HEK293 (cell line): ENCODE measurements around the gene SPTBN1.

Experiments used
- CTCF ChIA-PET: fragments of 350-600 bp; formaldehyde crosslinking; extraction: SDS; loops from one replicate; lab custom pipeline; 2021; ENCODE audit warnings: antibody characterized with exemption; lab: Yijun Ruan, JAX
- POLR2A ChIA-PET: fragments of 300-600 bp; formaldehyde crosslinking; extraction: SDS; loops from one replicate; lab custom pipeline; 2020; ENCODE audit warnings: antibody characterized with exemption, inconsistent platforms; lab: Yijun Ruan, JAX
- H3K27ac ChIP-seq: fragments of 200-500 bp; sonication (Bioruptor generic); 2 replicates; pipeline ENCODE4 v1.5.1; 2014; ENCODE audit warnings: low read depth, low read length, control low read depth, inconsistent platforms; ENCODE audit errors: extremely low read depth
- H3K36me3 ChIP-seq, 2 experiments: fragments of 200-500 bp in 1 of 2; sonication (Bioruptor generic) in 1 of 2; 1 replicate in 1 of 2; 2 replicates in 1 of 2; pipeline ENCODE4 v1.5.1; 2014 to 2017; ENCODE audit warnings: inconsistent platforms in 2 of 2, low read length in 2 of 2; ENCODE audit not compliant: control insufficient read depth in 2 of 2, insufficient read depth in 1 of 2
- H3K4me1 ChIP-seq: fragments of 200-500 bp; sonication (Bioruptor generic); 2 replicates; pipeline ENCODE4 v1.5.1; 2014; ENCODE audit warnings: mild to moderate bottlenecking, low read length, inconsistent platforms; ENCODE audit not compliant: control insufficient read depth, insufficient read depth
- H3K4me3 ChIP-seq: 2 replicates; pipeline ENCODE4 v1.5.1; 2011; ENCODE audit warnings: low read depth, mild to moderate bottlenecking, control low read depth, low read length, moderate library complexity
- H3K9me3 ChIP-seq: fragments of 200-500 bp; sonication (Bioruptor generic); 2 replicates; pipeline ENCODE4 v1.5.1; 2014; ENCODE audit warnings: low read depth, low read length, inconsistent platforms; ENCODE audit not compliant: control insufficient read depth, insufficient read depth
- EGR2 ChIP-seq: fragments of 450-650 bp; formaldehyde crosslinking; IDR thresholded peaks from 2 replicates; pipeline ENCODE4 v1.5.1; 2016; ENCODE audit warnings: low read depth, missing biosample characterization, missing genetic modification characterization
- GLIS1 ChIP-seq: fragments of 450-650 bp; formaldehyde crosslinking; IDR thresholded peaks from 2 replicates; pipeline ENCODE4 v1.5.1; 2016; ENCODE audit warnings: missing biosample characterization, missing genetic modification characterization
- HOXA7 ChIP-seq: sonication (generic); formaldehyde crosslinking; IDR thresholded peaks from 2 replicates; pipeline ENCODE4 v1.8.1; 2022; ENCODE audit warnings: missing genetic modification reagents, borderline replicate concordance
- KLF10 ChIP-seq: fragments of 450-650 bp; IDR thresholded peaks from 2 replicates; pipeline ENCODE4 v1.5.1; 2018; ENCODE audit warnings: missing biosample characterization, mild to moderate bottlenecking, missing genetic modification characterization
- KLF9 ChIP-seq: fragments of 450-650 bp; formaldehyde crosslinking; IDR thresholded peaks from 2 replicates; pipeline ENCODE4 v1.5.1; 2016; ENCODE audit warnings: missing biosample characterization, missing genetic modification characterization, low read depth
- MEIS1 ChIP-seq: sonication (generic); formaldehyde crosslinking; IDR thresholded peaks from 2 replicates; pipeline ENCODE4 v1.8.1; 2022; ENCODE audit warnings: missing genetic modification reagents, mild to moderate bottlenecking, borderline replicate concordance
- ZFHX2 ChIP-seq: fragments of 450-650 bp; formaldehyde crosslinking; conservative IDR thresholded peaks from 2 replicates; pipeline ENCODE4 v1.5.1; 2016; ENCODE audit warnings: missing biosample characterization, missing genetic modification characterization
- ZIC2 ChIP-seq: fragments of 450-650 bp; formaldehyde crosslinking; IDR thresholded peaks from 2 replicates; pipeline ENCODE4 v1.5.1; 2016; ENCODE audit warnings: missing biosample characterization, missing genetic modification characterization
- ZNF26 ChIP-seq: fragments of 450-650 bp; formaldehyde crosslinking; IDR thresholded peaks from 2 replicates; pipeline ENCODE4 v1.5.1; 2016; ENCODE audit warnings: missing biosample characterization, missing genetic modification characterization
- ZNF571 ChIP-seq: fragments of 450-650 bp; formaldehyde crosslinking; IDR thresholded peaks from 2 replicates; pipeline ENCODE4 v1.5.0; 2017; ENCODE audit warnings: missing biosample characterization, missing genetic modification characterization
- ZNF585B ChIP-seq: fragments of 450-650 bp; formaldehyde crosslinking; IDR thresholded peaks from 2 replicates; pipeline ENCODE4 v1.5.1; 2016; ENCODE audit warnings: missing biosample characterization, missing genetic modification characterization
- ZNF660 ChIP-seq: fragments of 450-650 bp; IDR thresholded peaks from 2 replicates; pipeline ENCODE4 v1.5.1; 2018; ENCODE audit warnings: missing biosample characterization, mild to moderate bottlenecking, missing genetic modification characterization
- ZNF701 ChIP-seq: fragments of 450-650 bp; formaldehyde crosslinking; IDR thresholded peaks from 2 replicates; pipeline ENCODE4 v1.5.1; 2016; ENCODE audit warnings: missing biosample characterization, missing genetic modification characterization
- ZSCAN16 ChIP-seq: fragments of 450-650 bp; formaldehyde crosslinking; IDR thresholded peaks from 2 replicates; pipeline ENCODE4 v1.5.1; 2016; ENCODE audit warnings: missing biosample characterization, missing genetic modification characterization
- ZSCAN4 ChIP-seq: fragments of 450-650 bp; formaldehyde crosslinking; IDR thresholded peaks from 2 replicates; pipeline ENCODE4 v1.5.1; 2017; ENCODE audit warnings: missing biosample characterization, missing genetic modification characterization
- TF ChIP-seq, protein P1 (sequence below): fragments of 450-650 bp; formaldehyde crosslinking; IDR thresholded peaks from 2 replicates; pipeline ENCODE4 v1.5.1; 2017; ENCODE audit warnings: missing biosample characterization, missing genetic modification characterization
- TF ChIP-seq, protein P2 (sequence below): fragments of 450-650 bp; formaldehyde crosslinking; IDR thresholded peaks from 2 replicates; pipeline ENCODE4 v1.5.1; 2017; ENCODE audit warnings: missing biosample characterization, missing genetic modification characterization

The SPTBN1 gene

DNA sequence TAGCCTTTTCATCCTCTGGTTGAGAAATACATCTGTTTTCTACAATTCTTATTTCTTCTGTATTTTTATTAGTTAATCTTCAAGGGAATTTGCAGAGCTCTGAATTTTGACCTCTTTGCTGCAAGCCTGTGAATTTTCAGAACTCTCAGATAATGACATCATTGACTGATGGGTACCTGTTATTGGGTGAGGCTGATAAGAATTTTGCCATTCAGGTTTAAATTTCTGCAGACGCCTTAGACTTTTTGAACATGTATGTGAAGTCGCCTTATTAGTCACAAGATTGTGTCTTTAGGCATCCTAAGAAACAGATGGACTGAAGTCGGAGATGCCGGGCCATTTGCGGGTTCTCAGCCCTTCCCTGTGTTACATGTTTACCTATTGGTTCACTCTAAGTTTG lies 82.4 kb downstream of the SPTBN1 start (continued):
- TF ChIP-seq ZNF26 (tag by site-specific recombination) = no peak
- no peak for TF ChIP-seq ZNF585B
- no peak for TF ChIP-seq ZNF571 (tag by site-specific recombination)

- H3K9me3 ChIP-seq = no peaks in the 10 kb centered on the region
- TF ChIP-seq, protein P1, sequence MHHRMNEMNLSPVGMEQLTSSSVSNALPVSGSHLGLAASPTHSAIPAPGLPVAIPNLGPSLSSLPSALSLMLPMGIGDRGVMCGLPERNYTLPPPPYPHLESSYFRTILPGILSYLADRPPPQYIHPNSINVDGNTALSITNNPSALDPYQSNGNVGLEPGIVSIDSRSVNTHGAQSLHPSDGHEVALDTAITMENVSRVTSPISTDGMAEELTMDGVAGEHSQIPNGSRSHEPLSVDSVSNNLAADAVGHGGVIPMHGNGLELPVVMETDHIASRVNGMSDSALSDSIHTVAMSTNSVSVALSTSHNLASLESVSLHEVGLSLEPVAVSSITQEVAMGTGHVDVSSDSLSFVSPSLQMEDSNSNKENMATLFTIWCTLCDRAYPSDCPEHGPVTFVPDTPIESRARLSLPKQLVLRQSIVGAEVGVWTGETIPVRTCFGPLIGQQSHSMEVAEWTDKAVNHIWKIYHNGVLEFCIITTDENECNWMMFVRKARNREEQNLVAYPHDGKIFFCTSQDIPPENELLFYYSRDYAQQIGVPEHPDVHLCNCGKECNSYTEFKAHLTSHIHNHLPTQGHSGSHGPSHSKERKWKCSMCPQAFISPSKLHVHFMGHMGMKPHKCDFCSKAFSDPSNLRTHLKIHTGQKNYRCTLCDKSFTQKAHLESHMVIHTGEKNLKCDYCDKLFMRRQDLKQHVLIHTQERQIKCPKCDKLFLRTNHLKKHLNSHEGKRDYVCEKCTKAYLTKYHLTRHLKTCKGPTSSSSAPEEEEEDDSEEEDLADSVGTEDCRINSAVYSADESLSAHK (tag by site-specific recombination) = no peak
- peak; percentile 60 for TF ChIP-seq ZFHX2
- TF ChIP-seq EGR2 (tag by site-specific recombination) = peak; percentile 76
- TF ChIP-seq, all 188 proteins: peak for 2
- H3K4me3 ChIP-seq = no peak overlapping the region
- ChIA-PET CTCF (interaction anchor here (0.9 kb wide), 1 partner anchor 12 kb away, joined by 3 read pairs; no protein-coding TSS in a partner anchor), POLR2A (no interaction called here)
- H3K36me3 ChIP-seq = no peaks in the 10 kb centered on the region
- no peaks in the 10 kb centered on the region for H3K4me1 ChIP-seq
- no peak overlapping the region for H3K27ac ChIP-seq
Measured at GRCh38 chr2:54539683-54540082, 83.6 kb downstream of the SPTBN1 start.

GRCh38 chr2:54540194-54540593 lies 84.1 kb downstream of the SPTBN1 start:
- CTCF ChIA-PET = no interaction called here
- Histone ChIP-seq H3K36me3 (no peaks in the 10 kb centered on the region), H3K9me3 (no peaks in the 10 kb centered on the region), H3K4me3 (no peak overlapping the region), H3K27ac (no peak overlapping the region), H3K4me1 (no peaks in the 10 kb centered on the region)
- POLR2A ChIA-PET = interaction anchor here (1.1 kb wide), 1 partner anchor 19 kb away, joined by 3 read pairs; no protein-coding TSS in a partner anchor
- TF ChIP-seq, protein P2, sequence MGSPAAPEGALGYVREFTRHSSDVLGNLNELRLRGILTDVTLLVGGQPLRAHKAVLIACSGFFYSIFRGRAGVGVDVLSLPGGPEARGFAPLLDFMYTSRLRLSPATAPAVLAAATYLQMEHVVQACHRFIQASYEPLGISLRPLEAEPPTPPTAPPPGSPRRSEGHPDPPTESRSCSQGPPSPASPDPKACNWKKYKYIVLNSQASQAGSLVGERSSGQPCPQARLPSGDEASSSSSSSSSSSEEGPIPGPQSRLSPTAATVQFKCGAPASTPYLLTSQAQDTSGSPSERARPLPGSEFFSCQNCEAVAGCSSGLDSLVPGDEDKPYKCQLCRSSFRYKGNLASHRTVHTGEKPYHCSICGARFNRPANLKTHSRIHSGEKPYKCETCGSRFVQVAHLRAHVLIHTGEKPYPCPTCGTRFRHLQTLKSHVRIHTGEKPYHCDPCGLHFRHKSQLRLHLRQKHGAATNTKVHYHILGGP (tag by site-specific recombination) = no peak
- TF ChIP-seq ZSCAN16 (tag by site-specific recombination) (no peak), EGR2 (tag by site-specific recombination) (no peak), GLIS1 (tag by site-specific recombination) (no peak), ZSCAN4 (tag by site-specific recombination) (no peak), HOXA7 (CRISPR knock-in tag) (no peak), KLF10 (tag by site-specific recombination) (no peak), KLF9 (tag by site-specific recombination) (no peak), ZNF660 (tag by site-specific recombination) (no peak), MEIS1 (no peak), ZNF701 (tag by site-specific recombination) (no peak), ZIC2 (tag by site-specific recombination) (no peak)
